Measurements from ENCODE around the gene MAGEE2.
A peak's percentile ranks its signal among the peaks of the same experiment; 100 is the strongest.
"Not testable (repeated sequence)": the region's sequence is repeated elsewhere in the genome, so short reads cannot be mapped to it uniquely, and the experiment has no call there.

Gene MAGEE2, protein sequence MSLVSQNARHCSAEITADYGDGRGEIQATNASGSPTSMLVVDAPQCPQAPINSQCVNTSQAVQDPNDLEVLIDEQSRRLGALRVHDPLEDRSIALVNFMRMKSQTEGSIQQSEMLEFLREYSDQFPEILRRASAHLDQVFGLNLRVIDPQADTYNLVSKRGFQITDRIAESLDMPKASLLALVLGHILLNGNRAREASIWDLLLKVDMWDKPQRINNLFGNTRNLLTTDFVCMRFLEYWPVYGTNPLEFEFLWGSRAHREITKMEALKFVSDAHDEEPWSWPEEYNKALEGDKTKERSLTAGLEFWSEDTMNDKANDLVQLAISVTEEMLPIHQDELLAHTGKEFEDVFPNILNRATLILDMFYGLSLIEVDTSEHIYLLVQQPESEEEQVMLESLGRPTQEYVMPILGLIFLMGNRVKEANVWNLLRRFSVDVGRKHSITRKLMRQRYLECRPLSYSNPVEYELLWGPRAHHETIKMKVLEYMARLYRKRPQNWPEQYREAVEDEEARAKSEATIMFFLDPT

GRCh38 chrX:75784680-75785491, at the start of gene MAGEE2:
Gene MAGEE2, minus strand, starts transcription at chrX:75785254. Its CDS starts 203 bp downstream, at chrX:75785051.
- no peaks in the 10 kb centered on the region for H3K27me3 Mint-ChIP-seq (ENCODE audit: low read depth, poor library complexity)
- peaks cover 80% of the 10 kb centered on the region for H3K9me3 Mint-ChIP-seq
- TF ChIP-seq CTCF (IDR thresholded peaks at IDR 0.05), result no peak
- no peak within 1 kb of the TSS for H3K4me3 Mint-ChIP-seq
- no peaks in the 10 kb centered on the region for H3K36me3 Mint-ChIP-seq (ENCODE audit: low read depth)
- H3K27ac Mint-ChIP-seq, result no peak within 1 kb of the TSS
- no peak for DNase-seq
- no peaks in the 10 kb centered on the region for H3K4me1 Mint-ChIP-seq

DNA sequence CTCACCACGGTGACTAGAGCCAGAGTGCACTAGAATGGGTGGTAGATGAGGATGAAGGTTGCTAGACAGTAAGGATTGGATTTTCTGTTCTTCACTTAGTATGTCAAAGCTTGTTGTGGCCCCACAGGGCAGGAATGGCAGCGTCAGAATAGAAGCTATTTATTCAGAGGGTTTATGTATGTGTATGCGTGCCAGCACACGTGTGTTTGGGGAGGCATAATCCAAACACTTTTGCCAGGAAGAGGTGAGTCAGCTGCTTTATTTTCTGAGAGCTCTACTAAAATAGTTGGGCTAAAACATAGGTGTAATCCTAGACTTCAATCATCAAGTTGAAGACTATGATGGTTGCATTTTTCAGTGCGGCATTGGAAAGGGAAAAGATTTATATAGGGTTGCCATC, 1.2 kb upstream of the MAGEE2 start:
- Mint-ChIP-seq H3K4me3 (no peak overlapping the region), H3K4me1 (no peaks in the 10 kb centered on the region), H3K9me3 (peaks cover 81% of the 10 kb centered on the region), H3K27me3 (ENCODE audit: low read depth, poor library complexity) (no peaks in the 10 kb centered on the region), H3K36me3 (ENCODE audit: low read depth) (no peaks in the 10 kb centered on the region), H3K27ac (no peak overlapping the region)
- no peak for DNase-seq
- TF ChIP-seq CTCF (IDR thresholded peaks at IDR 0.05), result no peak

DNA sequence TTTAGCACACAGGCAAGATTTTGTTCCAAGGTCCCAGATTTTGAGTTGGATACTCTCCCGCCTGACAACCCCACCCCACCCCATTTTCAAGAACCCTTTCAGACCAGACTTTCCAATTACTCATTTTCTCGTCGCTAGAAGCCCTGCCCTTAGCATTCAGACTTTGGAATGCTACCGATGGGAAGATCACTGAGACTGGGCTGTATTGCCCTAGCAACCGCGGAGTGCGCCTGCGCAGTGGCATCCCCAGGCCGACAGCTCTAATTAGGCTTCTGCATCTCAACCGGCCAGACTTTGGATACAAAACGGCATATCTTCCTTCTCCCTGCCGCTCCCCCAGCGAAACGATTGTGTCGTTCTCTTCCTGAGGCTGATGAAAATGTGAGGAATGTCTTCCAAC, 3.4 kb downstream of the MAGEE2 start:
- Mint-ChIP-seq H3K27me3 (ENCODE audit: low read depth, poor library complexity) (no peaks in the 10 kb centered on the region), H3K27ac (no peak overlapping the region), H3K9me3 (peaks cover 90% of the 10 kb centered on the region), H3K4me3 (no peak overlapping the region), H3K4me1 (no peaks in the 10 kb centered on the region), H3K36me3 (ENCODE audit: low read depth) (no peaks in the 10 kb centered on the region)
- TF ChIP-seq CTCF (IDR thresholded peaks at IDR 0.05), result no peak
- DNase-seq, result no peak

- not testable (repeated sequence) for H3K27ac Mint-ChIP-seq; H3K36me3 Mint-ChIP-seq (ENCODE audit: low read depth); H3K27me3 Mint-ChIP-seq (ENCODE audit: low read depth, poor library complexity); H3K4me3 Mint-ChIP-seq; DNase-seq; H3K4me1 Mint-ChIP-seq
- peaks cover 67% of the 10 kb centered on the region for H3K9me3 Mint-ChIP-seq
These were observed 17.0 kb downstream of the MAGEE2 start for GRCh38 chrX:75768063-75768462.

DNA sequence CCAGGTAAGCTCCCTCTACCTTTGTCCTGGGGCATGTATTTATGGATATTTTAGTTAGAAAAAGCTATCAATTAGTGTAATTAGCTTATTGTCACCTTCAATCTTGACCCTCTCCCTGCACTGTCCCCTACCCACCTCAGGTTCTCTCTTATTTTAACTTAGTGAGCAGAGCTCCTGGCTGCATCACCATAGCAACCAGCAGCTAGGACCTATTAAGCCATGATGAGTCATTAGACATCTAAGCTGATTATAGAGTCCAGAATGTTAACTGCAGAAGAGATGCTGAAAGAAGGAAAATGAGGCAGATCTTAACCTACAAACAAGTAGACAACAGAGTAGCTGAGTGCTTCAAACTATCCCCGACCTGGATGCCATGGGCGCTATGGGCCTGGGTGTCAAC, 36.6 kb downstream of the MAGEE2 start:
- Mint-ChIP-seq H3K27me3 (ENCODE audit: low read depth, poor library complexity) (no peaks in the 10 kb centered on the region), H3K4me3 (peak overlapping the region; percentile 52), H3K4me1 (no peaks in the 10 kb centered on the region), H3K27ac (no peak overlapping the region), H3K9me3 (peaks cover 87% of the 10 kb centered on the region), H3K36me3 (ENCODE audit: low read depth) (peaks cover 23% of the 10 kb centered on the region)
- DNase-seq, result no peak
- TF ChIP-seq CTCF (IDR thresholded peaks at IDR 0.05), result no peak

- Mint-ChIP-seq H3K9me3 (peaks cover 90% of the 10 kb centered on the region), H3K27ac (no peak overlapping the region)
These were observed 38.0 kb downstream of the MAGEE2 start for GRCh38 chrX:75746891-75747639.

More at GRCh38 chrX:75746891-75747639, 38.0 kb downstream of the MAGEE2 start:
- Mint-ChIP-seq H3K4me1 (no peaks in the 10 kb centered on the region), H3K27me3 (ENCODE audit: low read depth, poor library complexity) (no peaks in the 10 kb centered on the region), H3K4me3 (peak overlapping the region; percentile 81), H3K36me3 (ENCODE audit: low read depth) (peaks cover 31% of the 10 kb centered on the region)
- DNase-seq, result peak; percentile 53
- no peak for TF ChIP-seq CTCF (IDR thresholded peaks at IDR 0.05)

Measured in nephron progenitor cell (in vitro differentiated cells).